GM19372 (cell line): Measurements from ENCODE around the gene DNAJC17.

ENCODE experiments used
- ATAC-seq: cut with Tn5 transposase; IDR thresholded peaks from one replicate; pipeline ENCODE4 v1.9.1; 2021; ENCODE audit warnings: mild to moderate bottlenecking, low read depth, moderate library complexity; ENCODE audit not compliant: unreplicated experiment

The DNAJC17 gene

GRCh38 chr15:40831861-40832260 lies 24.6 kb upstream of the DNAJC17 start:
- no peak for ATAC-seq

DNA sequence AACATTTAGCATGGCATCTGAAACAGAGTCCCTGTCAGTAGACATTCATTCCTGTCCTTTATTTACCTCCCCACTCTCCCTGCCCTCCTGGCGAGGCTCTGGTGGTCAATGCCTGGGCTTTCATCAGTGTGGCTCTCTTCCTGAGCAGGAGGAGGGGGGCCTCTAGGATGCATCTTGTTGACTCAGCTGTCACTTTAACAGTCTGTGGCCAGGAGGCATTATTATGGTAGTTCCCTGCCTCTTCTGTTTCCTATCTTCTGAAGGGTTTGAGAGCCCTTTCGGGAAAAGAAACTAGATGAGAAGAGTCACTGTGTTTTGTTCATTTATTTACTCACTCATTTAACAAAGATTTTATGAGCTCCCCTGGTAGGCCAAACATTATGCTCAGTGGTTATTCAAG lies 23.6 kb upstream of the DNAJC17 start:
- no peak for ATAC-seq

DNA sequence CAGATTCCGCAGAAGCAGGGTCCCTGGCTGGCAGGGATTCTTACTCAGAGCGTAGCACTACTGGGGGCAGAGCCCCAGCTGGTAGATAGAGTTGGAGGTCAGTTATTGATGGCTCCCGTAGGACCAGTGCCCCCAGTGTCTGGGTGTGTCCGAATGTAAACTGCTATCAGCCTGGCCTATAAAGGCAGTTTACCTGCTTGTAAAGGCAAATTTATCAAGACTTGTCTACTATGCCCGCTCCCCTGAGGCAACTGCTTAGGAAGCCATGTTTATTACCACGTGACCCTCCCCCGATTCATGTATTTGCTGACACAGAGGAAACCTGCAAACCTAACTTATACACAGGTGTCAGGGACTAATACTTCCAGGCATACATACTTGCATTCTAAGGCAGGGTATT lies 21.8 kb upstream of the DNAJC17 start:
- no peak for ATAC-seq

GRCh38 chr15:40828447-40829036 lies 21.3 kb upstream of the DNAJC17 start, which contains the start of gene PPP1R14D:
Gene PPP1R14D, minus strand, starts transcription at chr15:40828708. Its CDS starts 67 bp downstream, at chr15:40828641.
- no peak for ATAC-seq

- ATAC-seq: no peak
Measured at GRCh38 chr15:40826423-40827075, 19.3 kb upstream of the DNAJC17 start.

GRCh38 chr15:40825661-40826422 lies 18.6 kb upstream of the DNAJC17 start:
- ATAC-seq: no peak

- no peak for ATAC-seq
Measured at GRCh38 chr15:40823572-40824343, 16.5 kb upstream of the DNAJC17 start.

DNA sequence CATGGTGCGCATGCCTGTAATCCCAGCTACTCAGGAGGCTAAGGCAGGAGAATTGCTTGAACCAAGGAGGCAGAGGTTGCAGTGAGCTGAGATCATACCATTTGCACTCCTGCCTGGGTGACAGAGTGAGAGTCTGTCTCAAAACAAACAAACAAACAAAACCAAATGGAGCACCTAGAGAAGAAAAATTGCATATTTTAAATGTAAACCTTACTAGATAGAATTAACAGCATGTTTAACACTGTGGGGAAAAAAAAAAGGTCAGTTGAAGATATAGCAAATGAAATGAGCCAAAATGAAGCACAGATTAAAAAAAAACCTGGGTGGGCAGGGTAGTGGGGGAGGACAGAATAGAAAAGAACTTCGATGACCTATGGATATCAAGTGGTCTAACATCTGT lies 13.9 kb upstream of the DNAJC17 start:
- ATAC-seq: no peak

DNA sequence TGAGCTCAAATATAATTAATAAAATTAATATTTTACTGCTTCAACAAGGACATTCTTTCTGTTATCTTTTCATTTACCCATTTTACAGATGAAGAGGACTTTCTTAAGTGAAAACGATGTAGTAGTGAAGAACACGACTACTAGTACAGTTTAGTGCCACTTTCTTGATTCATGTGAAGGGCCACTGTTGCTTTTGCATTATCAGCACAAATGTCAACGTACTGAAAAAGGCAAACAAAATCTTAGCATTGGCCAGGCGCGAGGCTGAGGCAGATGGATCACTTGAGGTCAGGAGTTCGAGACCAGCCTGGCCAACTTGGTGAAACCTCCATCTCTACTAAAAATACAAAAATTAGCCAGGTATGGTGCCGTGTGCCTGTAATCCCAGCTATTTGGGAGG lies 11.8 kb upstream of the DNAJC17 start:
- no peak for ATAC-seq

DNA sequence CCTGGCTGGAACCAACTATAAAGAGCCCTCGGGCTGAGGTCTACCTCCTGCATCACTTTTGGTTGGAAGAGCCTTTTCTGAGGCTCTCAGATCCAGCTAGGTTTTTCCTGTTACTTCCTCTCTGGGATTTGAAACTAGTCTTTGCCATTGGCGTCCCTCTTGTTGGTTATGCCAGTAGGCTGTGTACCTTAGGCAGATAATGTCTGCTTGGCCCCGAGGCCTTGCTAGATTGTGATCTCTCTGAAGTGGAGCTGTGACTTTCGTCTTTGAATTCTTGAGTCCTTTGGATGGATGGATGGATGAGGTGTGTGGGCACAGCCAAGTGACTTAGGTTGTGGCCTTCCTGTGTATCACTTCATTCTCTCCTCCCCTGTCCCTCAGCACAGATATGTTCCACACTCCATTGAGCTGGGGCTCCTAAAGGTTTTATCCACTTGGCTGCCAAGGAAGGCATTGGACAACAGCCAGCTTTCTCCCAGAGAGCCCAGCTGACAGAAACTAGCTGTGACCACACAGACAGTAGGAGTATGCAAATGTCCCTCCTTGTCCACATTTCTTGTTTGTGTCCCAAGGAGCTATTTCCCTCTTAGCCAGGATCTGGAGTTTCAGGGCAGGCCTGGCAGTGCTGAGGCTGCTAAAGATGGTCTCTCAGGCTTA lies 7.9 kb upstream of the DNAJC17 start:
- ATAC-seq: no peak

DNA sequence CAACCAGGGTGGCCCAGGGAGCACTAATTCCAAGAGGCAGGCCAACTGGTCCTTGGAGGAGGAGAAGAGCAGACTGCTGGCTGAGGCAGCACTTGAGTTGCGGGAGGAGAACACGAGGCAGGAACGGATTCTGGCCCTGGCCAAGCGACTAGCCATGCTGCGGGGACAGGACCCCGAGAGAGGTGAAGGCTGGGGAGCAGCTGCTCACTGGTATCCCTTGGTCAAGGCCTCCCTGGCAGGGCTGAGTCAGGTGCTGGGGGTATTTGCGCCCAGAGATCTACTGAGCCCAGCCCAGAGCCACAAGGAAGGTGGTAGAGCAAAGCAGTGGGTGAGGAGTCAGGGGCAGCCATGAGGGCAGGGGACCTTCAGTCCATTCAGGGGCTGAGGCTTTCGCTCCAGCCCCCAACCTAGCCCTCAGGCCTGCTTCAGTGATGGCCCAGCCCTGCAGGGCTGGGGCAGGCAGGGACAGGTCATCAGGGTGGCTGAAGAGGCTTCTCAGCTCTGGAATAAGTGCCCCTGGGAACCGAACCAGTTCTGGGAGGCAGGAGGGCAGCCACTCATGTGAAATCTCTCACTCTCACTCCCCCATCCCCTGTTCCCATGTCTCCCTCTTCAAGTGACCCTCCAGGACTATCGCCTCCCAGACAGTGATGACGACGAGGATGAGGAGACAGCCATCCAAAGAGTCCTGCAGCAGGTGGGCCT lies 5.6 kb upstream of the DNAJC17 start:
- no peak for ATAC-seq

DNA sequence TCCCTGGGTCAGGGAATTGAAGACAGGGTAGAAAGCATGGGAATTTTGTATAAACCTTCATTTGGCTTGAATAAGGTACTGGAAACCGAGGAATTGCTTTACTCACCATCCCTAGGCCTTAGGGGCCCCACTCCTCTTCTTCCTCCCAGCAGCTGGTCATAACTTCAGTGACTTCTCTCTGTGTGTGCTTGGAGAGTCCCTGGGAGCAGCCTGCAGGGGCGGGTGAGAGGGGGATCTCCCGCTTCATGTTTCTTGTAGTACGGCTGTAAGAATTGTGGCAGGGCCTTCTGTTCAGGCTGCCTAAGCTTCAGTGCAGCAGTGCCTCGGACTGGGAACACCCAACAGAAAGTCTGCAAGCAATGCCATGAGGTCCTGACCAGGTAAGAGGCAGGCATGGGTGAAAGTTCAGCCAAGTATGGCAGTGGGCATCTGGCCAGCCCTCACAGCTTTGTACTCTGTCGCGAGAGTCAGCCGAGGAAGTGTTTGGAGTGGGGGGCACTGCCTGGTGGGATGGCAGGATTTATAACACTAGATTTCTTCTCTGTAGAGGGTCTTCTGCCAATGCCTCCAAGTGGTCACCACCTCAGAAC lies 1.7 kb upstream of the DNAJC17 start:
- ATAC-seq: no peak

GRCh38 chr15:40807888-40808461 lies 702 bp upstream of the DNAJC17 start:
- ATAC-seq: no peak

DNA sequence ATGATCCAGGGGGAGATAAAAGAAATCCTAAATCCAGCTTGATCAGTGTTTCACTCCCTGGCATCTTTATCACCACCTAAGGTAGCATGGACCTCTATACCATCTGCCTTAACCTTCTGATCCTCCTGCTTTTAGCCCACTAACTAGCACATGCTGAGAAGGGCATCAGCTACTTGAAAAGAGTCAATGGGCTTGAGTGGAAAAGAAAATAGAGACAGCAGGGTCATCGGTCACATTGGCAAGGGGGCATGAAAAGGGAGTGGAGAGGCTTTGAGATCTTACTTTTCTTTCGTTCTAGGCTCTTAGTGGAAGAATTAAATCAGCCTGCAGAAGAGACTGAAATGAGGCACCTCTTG lies 623 bp downstream of the DNAJC17 start:
- no peak for ATAC-seq

DNA sequence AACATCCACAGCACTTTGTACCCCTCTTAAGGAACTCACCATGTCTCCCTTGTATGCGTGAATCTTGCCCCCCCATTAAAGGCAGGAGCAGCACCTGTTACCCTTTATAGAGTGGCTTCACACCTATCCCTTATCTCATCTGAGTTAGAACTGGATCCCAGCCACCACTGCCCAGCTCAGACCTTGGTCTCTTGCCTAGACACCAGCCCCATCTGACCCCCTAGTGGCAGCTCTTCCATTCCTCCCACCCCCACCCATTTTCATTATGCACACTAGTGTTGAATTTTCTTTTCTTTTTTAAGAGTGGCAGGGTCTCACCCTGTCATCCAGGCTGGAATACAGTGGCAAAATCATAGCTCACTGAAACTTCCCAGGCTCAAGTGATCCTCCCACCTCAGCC lies 3.6 kb downstream of the DNAJC17 start:
- no peak for ATAC-seq

- ATAC-seq: no peak
Measured at GRCh38 chr15:40803076-40803475, 4.2 kb downstream of the DNAJC17 start.

DNA sequence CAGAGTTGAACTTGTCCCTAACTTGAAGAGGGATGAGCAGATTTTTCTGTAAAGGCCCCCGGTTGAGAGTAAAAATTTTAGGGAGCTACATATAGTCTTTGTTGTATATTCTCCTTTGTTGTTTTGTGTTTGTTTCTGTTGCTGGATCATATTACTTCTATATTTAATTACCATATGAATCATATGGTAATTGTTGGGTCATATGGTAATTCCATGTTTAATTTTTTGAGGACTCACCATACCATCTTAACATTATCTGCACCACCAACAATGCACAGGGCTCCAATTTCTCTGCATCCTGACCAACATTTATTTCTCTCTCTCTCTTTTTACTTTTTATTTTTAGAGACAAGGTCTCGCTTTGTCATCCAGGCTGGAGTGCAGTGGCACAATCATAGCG lies 7.8 kb downstream of the DNAJC17 start:
- no peak for ATAC-seq

- ATAC-seq: no peak
Measured at GRCh38 chr15:40796512-40796911, 10.8 kb downstream of the DNAJC17 start.

- ATAC-seq: no peak
Measured at GRCh38 chr15:40796041-40796440, 11.2 kb downstream of the DNAJC17 start.
